Measurements from ENCODE around the gene PDE9A.

PDE9A gene

GRCh38 chr21:42663860-42664535, 10.6 kb downstream of the PDE9A start:
- no peaks in the 10 kb centered on the region for H3K27me3 Mint-ChIP-seq (ENCODE audit: low read depth)
- H3K36me3 Mint-ChIP-seq (ENCODE audit: low read depth), result peaks cover 10% of the 10 kb centered on the region
- H3K4me3 Mint-ChIP-seq, result no peak overlapping the region
- H3K27ac Mint-ChIP-seq, result no peak overlapping the region
- H3K4me1 Mint-ChIP-seq, result peaks cover 42% of the 10 kb centered on the region
- H3K9me3 Mint-ChIP-seq, result no peaks in the 10 kb centered on the region
- no peak for TF ChIP-seq CTCF (IDR thresholded peaks at IDR 0.05; ENCODE audit: unreplicated experiment in 3 of 3)

GRCh38 chr21:42664614-42665013, 11.2 kb downstream of the PDE9A start:
- Mint-ChIP-seq H3K4me1 (peaks cover 43% of the 10 kb centered on the region), H3K27ac (peak overlapping the region; percentile 16 to 62 (median 44)), H3K36me3 (ENCODE audit: low read depth) (peaks cover 10% of the 10 kb centered on the region), H3K9me3 (no peaks in the 10 kb centered on the region), H3K27me3 (ENCODE audit: low read depth) (no peaks in the 10 kb centered on the region), H3K4me3 (no peak overlapping the region)
- no peak for TF ChIP-seq CTCF (IDR thresholded peaks at IDR 0.05; ENCODE audit: unreplicated experiment in 3 of 3)

GRCh38 chr21:42665026-42665425, 11.6 kb downstream of the PDE9A start:
- Mint-ChIP-seq H3K4me1 (peaks cover 42% of the 10 kb centered on the region), H3K9me3 (no peaks in the 10 kb centered on the region), H3K27ac (peak overlapping the region; percentile 16 to 62 (median 44)), H3K27me3 (ENCODE audit: low read depth) (no peaks in the 10 kb centered on the region), H3K36me3 (ENCODE audit: low read depth) (peaks cover 10% of the 10 kb centered on the region), H3K4me3 (no peak overlapping the region)
- TF ChIP-seq CTCF (IDR thresholded peaks at IDR 0.05; ENCODE audit: unreplicated experiment in 3 of 3), result no peak

- Mint-ChIP-seq H3K27me3 (ENCODE audit: low read depth) (no peaks in the 10 kb centered on the region), H3K4me3 (no peak overlapping the region), H3K9me3 (no peaks in the 10 kb centered on the region), H3K27ac (no peak overlapping the region), H3K36me3 (ENCODE audit: low read depth) (peaks cover 10% of the 10 kb centered on the region), H3K4me1 (peaks cover 42% of the 10 kb centered on the region)
- no peak for TF ChIP-seq CTCF (IDR thresholded peaks at IDR 0.05; ENCODE audit: unreplicated experiment in 3 of 3)
These were observed 12.1 kb downstream of the PDE9A start for GRCh38 chr21:42665484-42665883.

- no peaks in the 10 kb centered on the region for H3K27me3 Mint-ChIP-seq (ENCODE audit: low read depth)
- no peaks in the 10 kb centered on the region for H3K9me3 Mint-ChIP-seq
- H3K4me3 Mint-ChIP-seq, result no peak overlapping the region
- H3K27ac Mint-ChIP-seq, result no peak overlapping the region
- no peak for TF ChIP-seq CTCF (IDR thresholded peaks at IDR 0.05; ENCODE audit: unreplicated experiment in 3 of 3)
- peaks cover 42% of the 10 kb centered on the region for H3K4me1 Mint-ChIP-seq
- peaks cover 10% of the 10 kb centered on the region for H3K36me3 Mint-ChIP-seq (ENCODE audit: low read depth)
These were observed 12.8 kb downstream of the PDE9A start for GRCh38 chr21:42666023-42666747.

All from nephron (organoid).